GM13977 (cell line): ENCODE measurements around the gene MAPKAPK3.

Source experiments
- DNase-seq: peaks from one replicate; pipeline ENCODE4 v3.0.0; 2012; ENCODE audit warnings: low spot score
- in situ Hi-C: fragments of 300-500 bp; cut with MboI; formaldehyde crosslinking; loops from one replicate; pipeline ENCODE4 v1.12.0; 2022; ENCODE audit warnings: low sequenced_read_pairs, low pct_unique_long_range_greater_than_20kb, mixed read lengths, inconsistent platforms; ENCODE audit not compliant: unreplicated experiment
- TF ChIP-seq, protein P1 (sequence below): IDR thresholded peaks from 2 replicates; pipeline ENCODE4 v1.5.1; 2012; ENCODE audit warnings: mild to moderate bottlenecking, control low read depth; ENCODE audit not compliant: insufficient read depth; ENCODE audit errors: extremely low read depth, missing control alignments

The MAPKAPK3 gene

GRCh38 chr3:50656417-50657195, 39.7 kb downstream of the MAPKAPK3 start:
- DNase-seq = no peak
- in situ Hi-C loops = no loop called here
- TF ChIP-seq, protein P1, sequence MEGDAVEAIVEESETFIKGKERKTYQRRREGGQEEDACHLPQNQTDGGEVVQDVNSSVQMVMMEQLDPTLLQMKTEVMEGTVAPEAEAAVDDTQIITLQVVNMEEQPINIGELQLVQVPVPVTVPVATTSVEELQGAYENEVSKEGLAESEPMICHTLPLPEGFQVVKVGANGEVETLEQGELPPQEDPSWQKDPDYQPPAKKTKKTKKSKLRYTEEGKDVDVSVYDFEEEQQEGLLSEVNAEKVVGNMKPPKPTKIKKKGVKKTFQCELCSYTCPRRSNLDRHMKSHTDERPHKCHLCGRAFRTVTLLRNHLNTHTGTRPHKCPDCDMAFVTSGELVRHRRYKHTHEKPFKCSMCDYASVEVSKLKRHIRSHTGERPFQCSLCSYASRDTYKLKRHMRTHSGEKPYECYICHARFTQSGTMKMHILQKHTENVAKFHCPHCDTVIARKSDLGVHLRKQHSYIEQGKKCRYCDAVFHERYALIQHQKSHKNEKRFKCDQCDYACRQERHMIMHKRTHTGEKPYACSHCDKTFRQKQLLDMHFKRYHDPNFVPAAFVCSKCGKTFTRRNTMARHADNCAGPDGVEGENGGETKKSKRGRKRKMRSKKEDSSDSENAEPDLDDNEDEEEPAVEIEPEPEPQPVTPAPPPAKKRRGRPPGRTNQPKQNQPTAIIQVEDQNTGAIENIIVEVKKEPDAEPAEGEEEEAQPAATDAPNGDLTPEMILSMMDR = no peak

DNA sequence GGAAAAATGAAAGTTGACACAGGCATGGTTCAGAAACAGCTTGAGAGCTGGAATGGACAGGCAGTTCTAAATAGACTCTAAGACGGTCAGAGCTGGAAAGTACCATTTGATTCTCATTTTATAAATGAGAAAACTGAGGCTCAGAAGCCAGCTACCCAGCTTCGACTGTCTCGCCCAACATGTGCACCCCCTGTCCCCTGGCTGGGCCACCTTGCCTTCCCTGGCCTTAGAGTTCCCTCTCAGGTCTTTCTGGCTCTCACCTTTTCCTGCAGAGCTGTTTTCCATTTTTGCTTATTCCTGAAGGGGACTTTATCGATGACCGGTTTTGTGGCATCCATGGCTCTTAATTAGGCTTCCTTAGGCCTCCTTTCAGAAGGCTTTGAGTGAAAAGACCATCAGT, 40.5 kb downstream of the MAPKAPK3 start:
- TF ChIP-seq, protein P1 = no peak
- in situ Hi-C loops = no loop called here
- no peak for DNase-seq

GRCh38 chr3:50657816-50658215, 40.9 kb downstream of the MAPKAPK3 start:
- in situ Hi-C loops = no loop called here
- no peak for DNase-seq
- TF ChIP-seq, protein P1 = no peak

DNA sequence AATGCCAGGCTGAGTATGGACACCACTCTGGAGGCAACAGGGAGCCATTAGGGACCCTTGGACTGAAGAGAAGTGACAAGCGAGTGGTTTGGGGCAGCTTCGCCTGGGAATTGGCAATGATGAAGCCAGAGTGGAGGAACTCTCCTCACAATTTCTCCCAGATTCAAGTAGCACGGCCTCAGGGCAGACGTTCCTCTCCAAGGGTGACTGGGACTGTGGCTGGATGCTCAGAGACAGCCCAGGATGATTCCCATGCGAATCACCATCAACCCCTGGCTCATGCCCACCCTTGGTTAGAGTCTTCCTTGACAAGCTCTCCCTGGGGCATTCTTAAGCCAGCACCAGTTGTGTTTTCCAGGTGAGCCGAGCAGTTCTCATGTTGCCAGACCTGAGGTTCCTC, 41.5 kb downstream of the MAPKAPK3 start:
- no peak for DNase-seq
- TF ChIP-seq, protein P1 = no peak
- in situ Hi-C loops = no loop called here

DNA sequence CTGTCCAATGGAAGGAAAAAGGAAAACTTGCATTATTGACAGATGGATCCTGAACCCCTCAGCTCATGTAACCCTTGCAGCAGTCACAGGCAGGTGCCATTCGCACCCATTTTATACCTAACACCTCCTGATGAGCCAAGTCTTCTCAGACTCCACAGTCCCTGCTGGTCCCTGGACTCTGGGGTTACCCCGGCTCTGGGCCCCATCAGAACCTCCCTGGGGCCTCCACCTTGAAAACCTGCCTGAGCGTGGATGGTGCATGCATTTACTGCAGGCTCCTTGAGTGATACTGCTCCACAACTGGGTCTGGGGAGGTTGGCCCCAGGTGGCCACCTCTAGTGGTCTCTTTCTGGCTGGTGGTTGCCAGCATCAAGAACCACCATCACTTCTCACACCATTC, 41.9 kb downstream of the MAPKAPK3 start:
- no peak for DNase-seq
- TF ChIP-seq, protein P1 = no peak
- in situ Hi-C loops = no loop called here

- TF ChIP-seq, protein P1 = no peak
- no peak for DNase-seq
- in situ Hi-C loops = no loop called here
These were observed 43.4 kb downstream of the MAPKAPK3 start for GRCh38 chr3:50660386-50660785.
